ENCODE data around the gene HMCN1. TPM values are rescaled to one million over a fixed set of nuclear protein-coding genes. Genes with fewer than 3 reads are reported as not detected.

Gene HMCN1
- total RNA-seq, 1 donor from 2014 or later = 80.0 TPM

- no peak overlapping the region for H3K27ac Mint-ChIP-seq (ENCODE audit: unreplicated experiment)
- DNase-seq (ENCODE audit: low spot score) = no peak
- H3K4me3 Mint-ChIP-seq (ENCODE audit: unreplicated experiment) = no peak overlapping the region
- TF ChIP-seq, protein P1, sequence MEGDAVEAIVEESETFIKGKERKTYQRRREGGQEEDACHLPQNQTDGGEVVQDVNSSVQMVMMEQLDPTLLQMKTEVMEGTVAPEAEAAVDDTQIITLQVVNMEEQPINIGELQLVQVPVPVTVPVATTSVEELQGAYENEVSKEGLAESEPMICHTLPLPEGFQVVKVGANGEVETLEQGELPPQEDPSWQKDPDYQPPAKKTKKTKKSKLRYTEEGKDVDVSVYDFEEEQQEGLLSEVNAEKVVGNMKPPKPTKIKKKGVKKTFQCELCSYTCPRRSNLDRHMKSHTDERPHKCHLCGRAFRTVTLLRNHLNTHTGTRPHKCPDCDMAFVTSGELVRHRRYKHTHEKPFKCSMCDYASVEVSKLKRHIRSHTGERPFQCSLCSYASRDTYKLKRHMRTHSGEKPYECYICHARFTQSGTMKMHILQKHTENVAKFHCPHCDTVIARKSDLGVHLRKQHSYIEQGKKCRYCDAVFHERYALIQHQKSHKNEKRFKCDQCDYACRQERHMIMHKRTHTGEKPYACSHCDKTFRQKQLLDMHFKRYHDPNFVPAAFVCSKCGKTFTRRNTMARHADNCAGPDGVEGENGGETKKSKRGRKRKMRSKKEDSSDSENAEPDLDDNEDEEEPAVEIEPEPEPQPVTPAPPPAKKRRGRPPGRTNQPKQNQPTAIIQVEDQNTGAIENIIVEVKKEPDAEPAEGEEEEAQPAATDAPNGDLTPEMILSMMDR (IDR thresholded peaks at IDR 0.05) = no peak
- no peaks in the 10 kb centered on the region for H3K27me3 Mint-ChIP-seq (ENCODE audit: low read depth)
- no peaks in the 10 kb centered on the region for H3K36me3 Mint-ChIP-seq (ENCODE audit: low read depth)
- peaks cover 10% of the 10 kb centered on the region for H3K9me3 Mint-ChIP-seq (ENCODE audit: low read depth)
- no peaks in the 10 kb centered on the region for H3K4me1 Mint-ChIP-seq (ENCODE audit: low read depth)
Measured at GRCh38 chr1:186195377-186195931, 461.3 kb downstream of the HMCN1 start.

DNA sequence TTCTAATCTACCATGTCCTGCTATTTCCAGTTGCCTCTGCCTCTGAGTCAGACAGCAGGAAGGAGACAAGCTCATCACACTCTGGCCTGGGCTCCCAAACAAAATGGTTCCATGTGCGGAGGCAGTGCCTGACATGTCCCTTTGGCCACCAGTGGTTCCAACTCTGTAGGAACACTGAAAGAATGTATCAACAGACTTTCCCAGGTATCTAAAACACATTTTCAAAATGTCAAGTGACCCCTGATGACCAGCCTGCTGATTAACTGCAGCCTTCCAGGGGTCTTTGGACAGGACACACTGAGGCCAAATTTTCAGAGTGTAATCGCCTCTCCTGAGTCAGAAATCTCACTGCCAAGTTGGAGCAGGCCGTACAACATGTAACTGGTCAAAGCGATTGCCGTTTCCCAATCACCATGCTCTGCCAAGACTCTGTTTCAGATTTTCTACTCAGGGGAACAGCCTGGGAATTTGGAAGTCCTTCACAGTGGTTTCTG lies 468.1 kb downstream of the HMCN1 start:
- TF ChIP-seq, protein P1 (IDR thresholded peaks at IDR 0.05) = no peak
- H3K9me3 Mint-ChIP-seq (ENCODE audit: low read depth) = peaks cover 9% of the 10 kb centered on the region
- H3K4me1 Mint-ChIP-seq (ENCODE audit: low read depth) = peaks cover 21% of the 10 kb centered on the region
- no peaks in the 10 kb centered on the region for H3K36me3 Mint-ChIP-seq (ENCODE audit: low read depth)
- no peaks in the 10 kb centered on the region for H3K27me3 Mint-ChIP-seq (ENCODE audit: low read depth)
- H3K27ac Mint-ChIP-seq (ENCODE audit: unreplicated experiment) = no peak overlapping the region
- no peak overlapping the region for H3K4me3 Mint-ChIP-seq (ENCODE audit: unreplicated experiment)
- no peak for DNase-seq (ENCODE audit: low spot score)

DNA sequence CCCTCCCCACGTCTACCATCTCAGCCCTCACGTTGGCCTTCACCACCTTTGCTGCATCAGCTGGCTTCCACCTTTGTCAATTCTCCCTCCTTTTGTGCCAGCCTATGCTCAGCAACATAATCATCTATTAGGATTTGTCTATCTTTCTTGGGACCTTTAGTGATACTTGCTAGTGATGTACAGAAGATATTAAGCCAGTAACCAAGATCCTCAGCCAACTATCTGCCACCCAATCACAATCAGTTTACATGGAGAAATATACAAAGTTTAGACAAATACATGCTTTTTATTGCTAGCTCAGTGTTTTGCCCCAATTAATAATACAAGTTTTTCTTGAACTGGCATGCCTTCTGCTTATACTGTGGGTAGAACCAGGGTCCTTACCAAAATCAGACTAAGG lies 468.6 kb downstream of the HMCN1 start:
- peaks cover 7% of the 10 kb centered on the region for H3K9me3 Mint-ChIP-seq (ENCODE audit: low read depth)
- no peak overlapping the region for H3K27ac Mint-ChIP-seq (ENCODE audit: unreplicated experiment)
- H3K4me3 Mint-ChIP-seq (ENCODE audit: unreplicated experiment) = no peak overlapping the region
- H3K4me1 Mint-ChIP-seq (ENCODE audit: low read depth) = peaks cover 26% of the 10 kb centered on the region
- no peak for DNase-seq (ENCODE audit: low spot score)
- no peaks in the 10 kb centered on the region for H3K36me3 Mint-ChIP-seq (ENCODE audit: low read depth)
- TF ChIP-seq, protein P1 (IDR thresholded peaks at IDR 0.05) = no peak
- H3K27me3 Mint-ChIP-seq (ENCODE audit: low read depth) = no peaks in the 10 kb centered on the region

- Mint-ChIP-seq H3K4me1 (ENCODE audit: low read depth) (peaks cover 38% of the 10 kb centered on the region), H3K4me3 (ENCODE audit: unreplicated experiment) (no peak overlapping the region), H3K9me3 (ENCODE audit: low read depth) (peaks cover 3% of the 10 kb centered on the region), H3K27me3 (ENCODE audit: low read depth) (no peaks in the 10 kb centered on the region), H3K36me3 (ENCODE audit: low read depth) (no peaks in the 10 kb centered on the region), H3K27ac (ENCODE audit: unreplicated experiment) (no peak overlapping the region)
- TF ChIP-seq, protein P1 (IDR thresholded peaks at IDR 0.05) = no peak
- DNase-seq (ENCODE audit: low spot score) = no peak
Measured at GRCh38 chr1:186206048-186206570, 471.9 kb downstream of the HMCN1 start.

- Mint-ChIP-seq H3K27me3 (ENCODE audit: low read depth) (no peaks in the 10 kb centered on the region), H3K4me1 (ENCODE audit: low read depth) (peaks cover 42% of the 10 kb centered on the region), H3K4me3 (ENCODE audit: unreplicated experiment) (no peak overlapping the region), H3K27ac (ENCODE audit: unreplicated experiment) (no peak overlapping the region), H3K9me3 (ENCODE audit: low read depth) (peaks cover 3% of the 10 kb centered on the region), H3K36me3 (ENCODE audit: low read depth) (no peaks in the 10 kb centered on the region)
- no peak for DNase-seq (ENCODE audit: low spot score)
- TF ChIP-seq, protein P1 (IDR thresholded peaks at IDR 0.05) = no peak
Measured at GRCh38 chr1:186207391-186208085, 473.3 kb downstream of the HMCN1 start.

Data from chondrocyte (in vitro differentiated cells).